Activated CD8-positive, alpha-beta memory T cell treated with anti-CD3 and anti-CD28 coated beads for 24 hours (primary cell): ENCODE data around the gene SEMA4B.
"Not testable (repeated sequence)": the region's sequence is repeated elsewhere in the genome, so short reads cannot be mapped to it uniquely, and the experiment has no call there.

Source experiments
- DNase-seq: peaks from one replicate; pipeline ENCODE4 v3.0.0-alpha.2; 2020

The SEMA4B gene

GRCh38 chr15:90181776-90182175 lies 19.4 kb upstream of the SEMA4B start:
- no peak for DNase-seq

GRCh38 chr15:90184119-90184785 lies 16.9 kb upstream of the SEMA4B start:
- no peak for DNase-seq

GRCh38 chr15:90184786-90185704 lies 16.1 kb upstream of the SEMA4B start:
- peak; percentile 75 for DNase-seq

DNA sequence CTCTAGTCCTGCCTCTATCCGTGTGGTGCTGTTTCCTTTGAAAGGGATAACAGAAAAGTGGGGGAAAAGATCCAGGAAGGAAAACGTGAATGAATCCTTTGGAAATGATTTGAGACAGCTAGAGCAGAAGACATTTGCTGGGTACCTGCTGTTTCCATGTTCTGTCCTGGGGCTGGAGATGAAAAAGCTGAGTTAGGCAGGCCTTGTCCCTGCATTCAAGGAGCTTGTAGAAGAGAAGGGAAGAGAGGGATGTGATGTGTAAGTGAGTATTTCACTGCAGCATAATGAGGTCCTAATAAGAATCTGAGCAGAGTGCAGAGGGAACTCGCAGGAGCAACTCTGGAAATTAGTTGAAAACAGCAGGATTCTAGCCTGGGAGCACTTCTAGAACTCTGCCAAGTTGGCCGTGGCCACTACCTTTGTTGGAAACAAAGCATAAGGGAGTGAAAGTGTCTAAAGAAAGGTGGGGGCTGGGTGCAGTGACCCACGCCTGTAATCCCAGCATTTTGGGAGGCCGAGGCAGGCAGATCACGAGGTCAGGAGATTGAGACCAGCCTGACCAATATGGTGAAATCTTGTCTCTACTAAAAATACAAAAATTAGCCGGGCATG lies 13.8 kb upstream of the SEMA4B start:
- no peak for DNase-seq

DNA sequence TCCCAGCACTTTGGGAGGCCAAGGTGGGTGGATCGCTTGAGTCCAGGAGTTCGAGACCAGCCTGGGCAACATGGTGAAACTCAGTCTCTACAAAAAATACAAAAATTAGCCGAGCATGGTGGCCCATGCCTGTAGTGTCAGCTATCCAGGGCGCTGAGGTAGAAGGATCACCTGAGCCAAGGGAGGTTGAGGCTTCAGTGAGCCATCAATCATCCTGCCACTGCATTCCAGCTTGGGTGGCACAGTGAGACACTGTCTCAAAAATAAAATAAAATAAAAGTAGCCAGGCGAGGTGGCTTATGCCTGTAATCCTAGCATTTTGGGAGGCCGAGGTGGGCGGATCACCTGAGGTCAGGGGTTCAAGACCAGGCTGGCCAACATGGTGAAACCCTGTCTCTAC lies 13.1 kb upstream of the SEMA4B start:
- DNase-seq: not testable (repeated sequence)

GRCh38 chr15:90188914-90189748 lies 12.0 kb upstream of the SEMA4B start:
- no peak for DNase-seq

GRCh38 chr15:90189781-90190467 lies 11.2 kb upstream of the SEMA4B start:
- DNase-seq: no peak

DNA sequence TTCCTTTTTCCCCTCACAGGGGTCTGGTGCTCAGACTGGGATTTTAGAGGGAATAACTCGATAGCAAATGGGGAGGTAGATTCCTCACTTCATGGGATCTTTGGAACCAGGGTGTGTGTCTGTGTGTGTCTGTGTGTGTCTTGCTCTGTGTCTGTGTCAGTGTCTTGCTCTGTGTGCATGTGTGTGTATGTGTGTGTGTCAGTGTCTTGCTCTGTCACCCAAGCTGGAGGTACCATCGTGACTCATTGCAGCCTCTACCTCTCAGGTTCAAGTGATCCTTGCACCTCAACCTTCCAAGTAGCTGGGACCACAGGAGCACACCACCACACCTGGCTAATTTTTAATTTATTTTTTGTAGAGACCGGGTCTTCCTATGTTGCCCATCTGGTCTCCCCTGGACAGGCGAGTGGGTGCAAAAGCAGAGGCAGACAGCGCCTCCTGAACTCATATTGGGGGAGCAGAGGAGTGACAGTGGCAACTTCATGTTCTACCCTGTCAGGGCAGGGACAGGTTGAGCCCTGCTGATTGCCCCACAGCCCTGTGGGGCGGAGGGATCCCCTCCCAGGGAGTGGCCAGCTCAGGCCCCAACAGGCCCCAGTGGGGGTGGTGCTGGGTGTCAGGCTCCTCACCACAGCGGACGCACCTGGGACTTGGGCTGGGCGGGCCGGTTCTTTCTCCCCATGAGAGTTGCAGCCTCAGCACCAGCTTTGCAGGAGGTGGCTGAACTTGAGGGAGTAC lies 10.4 kb upstream of the SEMA4B start:
- DNase-seq: no peak

DNA sequence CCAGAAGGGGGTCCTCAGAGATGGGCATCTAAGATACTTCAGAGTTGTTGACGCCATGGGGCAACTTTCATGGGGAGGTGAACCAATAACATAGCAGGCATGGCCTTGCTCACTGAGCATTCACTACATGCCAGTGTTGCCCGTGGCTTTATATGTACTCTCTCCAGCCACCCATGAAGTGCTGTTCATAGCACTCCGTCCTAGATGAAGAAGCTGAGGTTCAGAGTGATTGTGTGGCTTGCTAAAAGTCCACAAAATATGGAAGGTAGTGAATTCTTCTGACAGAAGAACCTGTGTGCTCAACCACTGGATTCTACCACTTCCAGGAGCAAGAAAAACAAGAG lies 9.8 kb upstream of the SEMA4B start:
- no peak for DNase-seq

DNA sequence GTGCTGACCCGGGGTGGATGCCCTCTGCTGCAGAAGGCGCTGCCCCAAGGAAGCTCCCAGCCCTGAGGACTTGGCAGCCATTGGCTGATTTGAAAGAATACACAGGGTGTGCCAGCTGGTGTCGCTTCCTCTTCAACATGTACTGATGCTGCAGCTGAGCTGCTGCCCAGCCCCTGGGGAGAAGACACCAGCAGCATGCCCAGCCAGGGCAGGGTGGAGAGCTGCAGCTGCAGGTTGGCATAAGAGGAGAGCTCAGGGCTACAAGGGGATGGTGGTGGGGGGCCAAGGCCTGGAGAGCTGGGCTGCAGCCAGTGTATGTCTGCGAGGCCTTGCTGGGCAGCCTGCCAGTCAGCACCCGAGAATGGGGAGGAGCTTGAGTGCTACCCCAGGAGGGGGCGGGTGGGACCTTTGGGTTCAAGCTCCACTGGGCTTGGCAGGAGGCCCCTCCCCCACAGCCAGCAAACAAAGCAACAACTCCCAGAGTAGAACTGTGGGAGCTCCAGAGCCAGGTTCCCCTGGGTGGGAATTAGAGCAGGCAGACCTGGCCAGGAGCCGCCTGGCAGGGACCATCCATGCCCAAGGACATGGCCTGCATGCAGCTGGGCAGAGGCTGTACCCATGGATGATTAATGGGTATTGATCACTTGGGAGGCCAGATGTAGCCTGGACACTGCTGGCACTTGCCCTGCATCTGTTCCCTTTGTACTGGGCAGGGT lies 9.2 kb upstream of the SEMA4B start:
- peak; percentile 64 for DNase-seq

DNA sequence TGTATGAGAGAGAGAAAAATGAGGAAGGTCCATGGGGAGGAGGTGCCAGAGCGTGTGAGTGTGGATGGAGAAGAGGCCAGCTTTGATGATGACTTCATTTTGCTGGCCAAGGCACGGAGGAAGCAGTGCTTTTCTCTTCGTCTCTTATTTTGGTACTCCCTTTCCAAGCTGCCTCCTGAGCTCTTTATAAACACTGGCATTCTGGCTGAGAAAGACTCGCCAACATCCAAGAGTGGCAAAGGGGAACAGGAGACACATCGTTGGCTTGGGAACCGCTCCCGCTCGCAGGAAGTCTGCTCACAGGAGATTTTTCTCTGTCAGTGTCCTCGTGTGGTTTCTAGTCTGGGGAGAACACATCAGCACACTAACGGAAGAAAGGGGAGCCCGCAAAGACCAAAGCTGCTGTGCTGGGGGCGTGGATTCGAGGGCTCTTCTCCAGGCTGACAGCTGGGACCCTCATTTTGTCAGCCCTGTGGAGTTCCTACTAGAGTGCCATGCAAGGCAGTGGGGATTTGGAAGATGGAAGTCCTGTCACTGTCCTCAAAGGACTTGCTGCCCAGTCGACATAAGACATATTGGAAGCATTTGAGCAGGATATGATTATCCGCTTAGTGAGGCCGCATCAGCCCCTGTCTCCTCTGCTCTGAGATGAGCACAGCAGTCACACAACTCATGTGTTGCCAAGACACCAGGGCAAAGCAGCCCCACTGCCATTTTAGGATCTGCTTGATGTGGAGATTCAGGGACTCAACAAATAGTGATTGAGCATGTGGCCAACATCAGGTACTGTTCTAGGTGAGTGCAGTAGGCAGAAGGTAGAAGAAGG lies 8.0 kb upstream of the SEMA4B start:
- DNase-seq: no peak

DNA sequence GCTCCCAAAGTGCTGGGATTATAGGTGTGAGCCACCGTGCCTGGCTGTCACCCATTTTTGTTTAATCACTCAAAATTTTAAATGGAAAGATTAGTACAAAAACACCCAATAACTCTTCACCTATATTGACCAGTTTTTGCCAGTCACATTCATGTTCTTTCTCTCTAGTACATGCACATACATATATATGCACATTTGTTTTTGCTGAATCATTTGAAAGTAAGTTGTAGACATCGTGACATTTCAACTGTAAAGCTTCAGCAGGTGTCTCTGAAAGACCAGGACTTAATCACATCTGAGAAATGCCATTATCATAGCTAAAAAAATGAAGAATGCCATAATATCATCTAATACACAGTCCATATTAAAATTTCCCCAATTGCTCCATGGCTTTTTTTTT lies 6.5 kb upstream of the SEMA4B start:
- no peak for DNase-seq

DNA sequence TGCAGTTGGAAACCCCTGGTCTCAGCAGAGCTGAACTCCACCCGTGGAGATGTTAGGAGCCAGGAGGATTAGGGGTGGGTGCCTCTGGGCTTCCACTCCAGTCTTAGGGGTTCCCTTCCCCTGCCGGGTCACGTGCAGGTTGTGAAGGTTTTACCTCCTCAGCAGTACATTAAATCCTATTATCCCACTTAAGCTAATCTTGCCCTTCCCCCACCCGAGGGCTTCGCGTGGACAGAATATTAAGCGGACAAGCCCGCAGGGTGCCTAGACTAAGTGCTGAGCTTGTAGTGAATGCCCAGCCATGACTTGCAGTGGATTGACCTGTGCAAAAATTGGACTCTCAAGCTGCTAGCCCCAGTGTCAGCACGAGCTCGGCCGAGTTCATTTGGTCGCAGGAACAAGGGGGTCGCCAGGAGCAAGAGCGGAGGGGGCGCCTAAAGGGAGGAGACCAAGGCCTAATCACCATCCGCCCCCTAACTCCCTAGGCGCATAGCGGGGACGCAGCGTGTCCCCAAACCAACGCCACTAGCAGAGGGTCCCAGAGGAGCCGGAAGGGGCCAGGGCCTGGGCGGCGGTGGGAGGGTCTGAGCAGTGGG lies 498 bp upstream of the SEMA4B start:
- no peak for DNase-seq

DNA sequence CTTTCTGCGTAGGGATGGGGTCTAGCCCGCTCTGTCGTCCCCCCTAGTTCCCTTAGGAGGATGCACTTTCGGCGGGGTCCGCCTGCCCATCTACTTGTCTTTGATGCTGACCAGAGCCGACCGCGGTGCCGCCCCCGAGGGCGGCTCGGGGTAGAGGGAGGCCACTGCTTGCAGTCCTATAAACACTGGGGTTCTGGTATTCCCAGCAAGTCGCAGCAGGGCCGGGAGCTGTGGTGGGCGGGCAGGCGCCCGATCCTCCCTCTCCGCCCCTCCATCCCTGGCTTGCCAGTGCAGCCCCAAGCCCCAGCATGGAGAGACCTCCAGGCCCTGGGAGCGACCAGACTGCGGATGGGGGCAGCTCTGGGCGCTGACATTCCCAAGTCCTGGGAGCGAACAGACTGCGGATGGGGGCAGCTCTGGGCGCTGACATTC lies 830 bp downstream of the SEMA4B start:
- peak; percentile 65 for DNase-seq

GRCh38 chr15:90202929-90203328 lies 1.8 kb downstream of the SEMA4B start:
- DNase-seq: no peak

- DNase-seq: no peak
Measured at GRCh38 chr15:90203473-90203872, 2.3 kb downstream of the SEMA4B start.

- no peak for DNase-seq
Measured at GRCh38 chr15:90203922-90204321, 2.8 kb downstream of the SEMA4B start.

GRCh38 chr15:90205050-90205848 lies 4.1 kb downstream of the SEMA4B start:
- no peak for DNase-seq

GRCh38 chr15:90205886-90206285 lies 4.8 kb downstream of the SEMA4B start:
- no peak for DNase-seq
